ENCODE measurements around the gene GM2A.

- TF ChIP-seq EZH2phosphoT487 (IDR thresholded peaks at IDR 0.05; ENCODE audit: borderline replicate concordance), result no peak
- TF ChIP-seq CTCF (conservative IDR thresholded peaks at IDR 0.05; ENCODE audit: low read length), result no peak
These were observed 14.7 kb upstream of the GM2A start for GRCh38 chr5:151238303-151238741.
